HG03196 (cell line): ENCODE data around the gene INVS.
"Not testable (repeated sequence)": the region's sequence is repeated elsewhere in the genome, so short reads cannot be mapped to it uniquely, and the experiment has no call there.

Experiments
- ATAC-seq: cut with Tn5 transposase; IDR thresholded peaks from one replicate; pipeline ENCODE4 v1.9.1; 2021; ENCODE audit not compliant: unreplicated experiment

INVS gene

DNA sequence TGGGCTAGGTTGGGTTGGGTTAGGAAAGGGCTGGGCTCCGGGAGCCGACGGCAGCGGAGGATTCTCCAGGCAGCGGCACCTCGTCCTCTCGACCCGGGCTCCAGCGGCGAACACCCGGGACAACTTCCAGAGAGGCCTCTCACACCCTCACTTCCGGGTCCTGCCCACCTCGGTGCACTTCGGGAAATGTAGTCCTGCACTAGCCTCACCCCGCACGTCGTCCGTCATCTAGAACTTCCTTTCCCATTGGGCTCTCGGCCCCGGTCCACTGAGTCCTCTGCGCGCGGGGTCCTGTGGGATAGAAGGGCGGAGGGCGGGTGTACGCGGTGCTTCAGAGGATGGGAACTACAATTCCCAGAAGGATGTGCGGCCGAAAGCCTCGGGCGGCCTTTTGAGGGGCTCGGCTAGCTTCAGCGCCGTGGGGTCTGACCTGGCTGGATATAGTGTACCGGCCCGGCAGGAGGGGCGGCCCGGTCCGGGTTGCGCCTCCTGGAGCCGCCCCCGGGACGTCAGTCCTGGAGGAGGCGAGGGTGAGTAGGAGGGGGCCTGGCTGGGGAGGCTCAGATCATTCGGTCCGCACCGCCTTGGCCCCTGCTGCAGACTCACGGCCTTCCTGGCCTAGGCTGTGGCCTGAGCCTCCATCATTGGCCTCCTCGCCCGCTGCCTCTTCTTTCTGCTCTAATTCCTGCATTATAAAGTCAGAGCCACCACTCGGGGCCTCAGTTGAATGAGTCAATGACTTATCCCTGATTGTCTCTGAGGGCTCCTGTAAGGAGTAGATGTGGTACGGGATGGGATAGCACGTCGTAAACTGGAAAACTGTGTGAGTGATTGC lies at the start of gene INVS, which contains the start of gene ERP44:
TSS of gene INVS (plus strand) at position 357 of the 835 bp plus-strand sequence. CDS start 5,279 bp downstream, outside the sequence.
TSS of gene ERP44 (minus strand) at position 114 of the 835 bp plus-strand sequence. CDS start 160 bp downstream, outside the sequence.
- ATAC-seq, result peak; percentile 98

DNA sequence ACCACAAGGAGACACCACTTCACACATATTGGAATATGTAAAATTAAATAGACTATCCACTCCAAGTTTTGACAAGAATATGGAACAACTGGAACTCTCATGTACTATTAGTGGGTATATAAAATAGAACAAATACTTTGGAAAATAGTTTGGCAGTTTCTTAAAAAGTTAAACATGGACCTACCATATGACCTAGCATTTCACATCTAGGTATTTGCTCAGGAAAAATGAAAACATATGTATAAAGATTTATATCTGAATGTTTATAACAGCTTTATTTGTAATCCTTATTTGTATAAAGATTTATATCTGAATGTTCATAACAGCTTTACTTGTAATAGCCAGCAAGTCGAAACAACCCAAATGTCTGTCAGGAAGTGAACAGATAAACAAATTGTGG lies 49.5 kb upstream of the INVS start:
- ATAC-seq, result no peak

GRCh38 chr9:100052375-100052774 lies 46.7 kb upstream of the INVS start:
- no peak for ATAC-seq

GRCh38 chr9:100056561-100056960 lies 42.5 kb upstream of the INVS start:
- no peak for ATAC-seq

DNA sequence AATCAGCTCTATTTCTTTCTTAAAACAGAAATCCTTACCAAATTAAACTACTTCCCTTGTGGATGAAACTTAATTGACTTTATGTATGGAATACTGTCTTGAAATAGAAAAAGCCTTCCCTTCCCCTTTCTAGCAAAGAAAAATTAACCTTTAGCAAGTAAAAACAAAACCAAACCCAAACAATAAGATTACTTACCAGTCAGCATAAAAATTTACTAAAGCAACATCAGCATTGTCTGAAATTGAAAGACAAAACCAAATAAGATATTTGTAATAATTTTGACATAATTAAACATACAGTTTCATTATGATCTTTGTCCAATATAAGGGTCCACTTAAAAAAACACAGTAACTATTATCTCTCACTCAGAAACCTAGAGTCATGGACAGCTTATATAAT lies 41.4 kb upstream of the INVS start:
- ATAC-seq, result no peak

- peak; percentile 85 for ATAC-seq
Observed at GRCh38 chr9:100058699-100059579, 40.1 kb upstream of the INVS start.

DNA sequence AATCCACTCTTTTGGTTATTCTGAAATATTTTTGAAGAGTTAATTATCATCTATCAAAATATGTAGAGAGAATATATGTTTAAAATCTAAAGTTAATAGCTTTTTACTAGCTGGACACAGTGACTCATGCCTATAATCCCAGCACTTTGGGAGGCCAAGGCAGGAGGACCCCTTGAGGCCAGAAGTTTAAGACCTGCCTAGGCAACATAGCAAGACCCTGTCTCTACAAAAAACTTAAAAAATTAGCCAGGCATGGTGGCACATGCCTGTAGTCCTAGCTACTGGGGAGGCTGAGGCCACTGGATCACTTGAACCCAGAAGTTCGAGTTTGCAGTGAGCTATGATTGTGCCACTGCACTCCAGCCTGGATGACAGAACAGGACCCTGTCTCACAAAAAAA lies 36.4 kb upstream of the INVS start:
- ATAC-seq, result not testable (repeated sequence)

DNA sequence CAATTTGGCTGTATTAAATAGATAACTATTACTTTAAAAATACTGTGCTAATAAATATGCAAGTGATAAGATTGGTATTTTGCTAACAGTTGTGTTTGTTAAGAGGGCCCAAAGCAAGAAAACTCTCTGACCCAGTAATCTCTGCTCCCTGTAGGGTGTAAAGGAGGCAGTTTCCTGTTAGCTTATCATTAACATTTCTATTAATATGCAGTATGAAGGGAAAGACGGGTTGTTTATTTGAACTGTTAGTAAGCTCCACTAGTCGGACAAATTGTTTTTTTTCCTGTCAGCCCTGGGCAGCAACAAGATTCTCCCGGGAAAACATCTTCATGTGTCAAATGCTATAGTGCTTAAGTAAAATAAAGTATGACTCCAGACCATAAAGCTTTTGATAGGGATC lies 35.9 kb upstream of the INVS start:
- ATAC-seq, result no peak

GRCh38 chr9:100064872-100065581 lies 34.0 kb upstream of the INVS start:
- no peak for ATAC-seq

DNA sequence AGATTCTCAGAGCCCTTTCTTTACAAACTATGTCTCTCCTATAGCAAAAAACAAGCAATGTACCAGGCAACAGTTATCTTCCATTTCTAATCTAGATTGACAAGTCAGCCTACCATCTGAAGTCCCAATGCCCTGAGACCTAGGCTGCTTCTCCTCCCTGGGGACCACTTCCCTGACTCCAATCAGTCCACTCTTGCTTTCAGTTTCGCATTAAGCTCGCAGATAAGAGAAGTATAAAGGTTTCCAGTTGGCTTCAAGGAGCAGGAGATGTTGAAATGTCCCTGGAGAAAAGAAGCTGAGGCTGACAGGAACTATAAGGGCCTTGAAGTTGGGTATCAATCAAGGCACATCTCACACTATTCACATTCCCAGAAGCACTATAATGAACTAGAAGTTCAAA lies 32.5 kb upstream of the INVS start:
- ATAC-seq, result peak; percentile 89

DNA sequence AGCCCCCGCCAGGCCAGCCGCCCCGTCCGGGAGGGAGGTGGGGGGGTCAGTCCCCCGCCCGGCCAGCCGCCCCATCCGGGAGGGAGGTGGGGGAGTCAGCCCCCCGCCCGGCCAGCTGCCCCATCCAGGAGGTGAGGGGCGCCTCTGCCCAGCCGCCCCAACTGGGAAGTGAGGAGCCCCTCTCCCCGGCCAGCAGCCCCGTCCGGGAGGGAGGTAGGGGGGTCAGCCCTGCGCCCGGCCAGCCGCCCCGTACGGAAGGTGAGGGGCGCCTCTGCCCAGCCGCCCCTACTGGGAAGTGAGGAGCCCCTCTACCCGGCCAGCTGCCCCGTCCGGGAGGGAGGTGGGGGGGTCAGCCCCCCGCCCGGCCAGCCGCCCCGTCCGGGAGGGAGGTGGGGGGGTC lies 31.1 kb upstream of the INVS start:
- not testable (repeated sequence) for ATAC-seq

- not testable (repeated sequence) for ATAC-seq
Observed at GRCh38 chr9:100069068-100069467, 30.0 kb upstream of the INVS start.

DNA sequence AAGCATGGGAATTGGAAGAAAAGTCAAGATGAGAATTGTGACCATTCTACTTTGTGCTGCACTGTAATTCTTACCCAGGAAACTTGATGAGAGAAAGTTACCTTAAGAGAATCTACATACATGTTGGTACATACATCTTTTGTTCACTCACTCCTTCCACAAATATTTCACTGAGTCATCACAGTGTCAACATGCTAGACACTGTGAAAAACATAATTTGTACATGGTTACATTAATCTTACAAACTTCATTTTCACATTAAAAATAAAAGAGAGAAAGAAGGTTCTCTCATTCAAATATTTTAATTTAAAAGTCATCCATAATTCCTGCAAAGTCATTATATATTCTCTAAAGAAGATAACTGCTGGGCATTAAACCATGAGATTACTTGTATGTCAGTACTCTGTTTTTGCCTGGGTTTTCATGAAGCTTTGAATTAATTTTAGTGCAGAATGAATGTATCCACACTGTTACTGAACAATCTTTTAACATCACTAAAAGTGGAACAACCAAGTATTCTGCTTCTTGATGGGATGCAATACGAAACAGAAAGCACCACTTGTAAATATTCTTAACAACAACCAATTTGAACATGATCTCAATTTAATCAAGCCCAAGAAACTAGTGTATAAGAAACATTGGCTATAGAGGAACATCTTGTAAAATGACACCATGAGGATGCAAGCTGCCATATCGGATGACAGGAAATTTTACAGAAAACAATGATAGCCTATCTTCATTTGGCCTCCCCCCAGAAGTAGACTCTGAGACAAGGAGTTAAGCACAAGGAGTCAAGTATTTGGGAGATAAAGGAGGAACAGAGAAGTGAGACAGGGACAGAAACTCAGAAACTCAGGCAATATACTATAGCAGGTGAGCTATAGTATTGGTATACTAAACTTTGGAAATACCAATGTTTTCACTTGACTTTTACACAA lies 28.7 kb upstream of the INVS start:
- ATAC-seq, result no peak

DNA sequence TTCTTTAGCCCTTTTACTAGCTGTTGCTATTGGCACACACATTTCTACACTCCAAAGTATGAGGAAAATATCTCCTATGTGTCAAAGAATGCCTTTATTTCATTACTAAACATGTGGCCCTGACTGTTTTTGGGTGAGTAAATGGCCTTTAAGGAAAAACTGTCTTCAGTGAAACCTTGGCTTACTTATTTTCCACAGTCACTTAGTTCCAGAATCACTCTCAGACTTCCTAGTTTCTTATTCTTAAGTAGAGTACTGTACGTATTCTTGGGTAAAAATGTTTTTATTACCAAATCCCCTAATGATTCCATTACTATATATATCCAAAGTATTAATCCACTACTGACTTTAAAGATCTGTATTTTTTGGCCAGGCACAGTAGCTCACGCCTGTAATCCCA lies 27.8 kb upstream of the INVS start:
- no peak for ATAC-seq

- ATAC-seq, result no peak
Observed at GRCh38 chr9:100072805-100073204, 26.2 kb upstream of the INVS start.

DNA sequence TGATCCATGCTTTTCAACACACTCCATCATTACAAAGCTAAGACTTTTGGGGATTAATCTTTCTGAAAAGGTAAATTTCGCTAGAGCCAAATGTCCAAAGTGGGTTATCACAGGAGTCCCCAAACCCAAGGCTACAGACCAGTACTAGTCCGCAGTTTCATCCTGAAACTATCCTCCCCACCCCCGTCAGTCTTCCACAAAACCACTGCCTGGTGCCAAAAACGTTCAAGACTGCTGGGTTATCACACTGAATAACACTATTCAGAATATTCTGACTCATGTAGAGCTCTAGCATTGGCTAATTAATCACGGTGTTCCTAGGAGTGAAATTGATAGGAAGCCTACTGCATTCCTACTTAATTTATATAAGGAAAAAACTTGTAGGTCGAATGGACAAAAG lies 24.9 kb upstream of the INVS start:
- ATAC-seq, result no peak

DNA sequence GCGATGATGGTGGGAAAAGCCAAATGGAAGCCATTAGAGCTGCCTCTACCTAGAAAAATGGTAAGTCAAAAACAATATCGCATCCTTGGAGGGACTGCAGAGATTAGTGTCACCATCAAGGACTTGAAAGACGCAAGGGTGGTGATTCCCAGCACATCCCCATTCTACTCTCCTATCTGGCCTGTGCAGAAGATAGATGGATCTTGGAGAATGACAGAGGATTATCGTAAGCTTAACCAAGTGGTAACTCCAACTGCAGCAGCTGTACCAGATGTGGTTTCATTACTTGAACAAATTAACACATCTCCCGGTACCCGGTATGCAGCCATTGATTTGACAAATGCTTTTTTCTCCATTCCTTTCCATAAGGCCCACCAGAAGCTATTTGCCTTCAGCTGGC lies 24.1 kb upstream of the INVS start:
- ATAC-seq, result no peak

DNA sequence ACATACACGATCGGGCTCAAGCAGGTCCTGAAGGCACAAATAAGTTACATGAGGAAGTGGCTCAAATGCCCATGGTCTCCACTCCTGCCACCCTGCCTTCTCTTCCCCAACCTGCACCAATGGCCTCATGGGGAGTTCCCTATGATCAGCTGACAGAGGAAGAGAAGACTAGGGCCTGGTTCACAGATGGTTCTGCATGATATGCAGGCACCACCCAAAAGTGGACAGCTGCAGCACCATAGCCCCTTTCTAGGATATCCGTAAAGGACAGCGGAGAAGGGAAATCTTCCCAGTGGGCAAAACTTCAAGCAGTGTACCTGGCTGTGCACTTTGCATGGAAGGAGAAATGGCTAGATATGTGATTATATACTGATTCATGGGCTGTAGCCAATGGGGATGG lies 22.8 kb upstream of the INVS start:
- not testable (repeated sequence) for ATAC-seq

DNA sequence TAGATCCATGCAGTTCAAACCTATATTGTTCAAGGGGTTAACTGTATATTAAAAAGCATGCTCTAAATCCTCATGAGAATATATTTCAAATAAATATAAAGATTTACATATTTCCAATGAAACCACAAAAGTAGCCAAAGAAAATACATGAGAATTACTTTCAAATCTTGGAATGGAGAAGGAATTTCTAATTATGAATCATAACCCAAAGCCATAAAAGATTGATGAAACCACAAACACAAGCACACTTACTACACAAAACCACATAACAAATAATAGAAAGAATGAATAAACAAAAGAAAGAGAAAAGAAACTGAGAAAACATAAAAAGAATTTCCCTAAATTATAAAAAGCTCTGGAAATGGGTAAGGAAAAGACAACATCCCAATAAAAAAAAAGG lies 16.3 kb upstream of the INVS start:
- ATAC-seq, result no peak
